Gastrocnemius medialis (tissue), 4 donors: Measurements from ENCODE around the gene UBE2G2. TPM values are rescaled to one million over a fixed set of nuclear protein-coding genes. Genes with fewer than 3 reads are reported as not detected.

Source experiments
- ATAC-seq, 2 donors: fragments of 150-250 bp; one replicate each; pipeline ENCODE4 v1.9.1; 2016
- DNase-seq, 2 donors: peaks; one replicate each; pipeline ENCODE4 v3.0.0-alpha.2; 2019
- H3K27ac ChIP-seq, 4 donors: fragments of 200-600 bp; sonication (generic); 1 replicate in 1 of 4; 2 replicates in 3 of 4; pipeline ENCODE4 v1.5.1; 2016 to 2018; ENCODE audit warnings: mild to moderate bottlenecking in 2 of 4, moderate library complexity in 1 of 4
- H3K27me3 ChIP-seq, 3 donors: fragments of 200-600 bp; sonication (generic) in 2 of 3; 1 replicate in 1 of 3; 2 replicates in 2 of 3; pipeline versions ENCODE4 v1.5.1 to v1.6.0; 2016 to 2019; ENCODE audit warnings: mild to moderate bottlenecking in 1 of 3, moderate library complexity in 1 of 3
- H3K36me3 ChIP-seq, 2 donors: fragments of 200-600 bp; sonication (generic) in 1 of 2; one replicate each; pipeline ENCODE4 v1.5.1; 2017 to 2018
- H3K4me1 ChIP-seq, 2 donors: fragments of 200-600 bp; sonication (generic) in 1 of 2; one replicate each; pipeline ENCODE4 v1.5.1; 2016 to 2017; ENCODE audit warnings: mild to moderate bottlenecking in 2 of 2
- H3K4me3 ChIP-seq, 4 donors: fragments of 200-600 bp; sonication (generic) in 3 of 4; 1 replicate in 1 of 4; 2 replicates in 3 of 4; pipeline ENCODE4 v1.5.1; 2016 to 2019; ENCODE audit warnings: mild to moderate bottlenecking in 2 of 4
- H3K9me3 ChIP-seq, 3 donors: fragments of 200-600 bp; sonication (generic) in 2 of 3; 1 replicate in 1 of 3; 2 replicates in 2 of 3; pipeline ENCODE4 v1.5.1; 2016 to 2019
- POLR2A ChIP-seq, 2 donors: fragments of 450-650 bp; IDR thresholded peaks; one replicate each; pipeline ENCODE4 v1.6.1; 2017; ENCODE audit warnings: antibody characterized with exemption in 2 of 2, mild to moderate bottlenecking in 2 of 2, moderate library complexity in 2 of 2
- in situ Hi-C, 4 donors: fragments of 200-750 bp; cut with MboI; loops; one replicate each; pipeline versions ENCODE4 v1.15.0 to v1.8.0; 2017; ENCODE audit warnings: low sequenced_read_pairs in 4 of 4
- intact Hi-C: fragments of 100-400 bp; cut with DNase I; formaldehyde crosslinking; loops from one replicate; pipeline ENCODE4 v1.15.1; 2023; ENCODE audit warnings: low total_unique reads
- total RNA-seq, 4 donors: library from RNA; depleted of rRNA; stranded (reverse); fragments of >200 nt; gene quantifications; one replicate each; pipeline versions ENCODE4 v1.1.0 to v1.2.3, GENCODE V29; 2016
- TF ChIP-seq, protein P1 (sequence below), 5 experiments: fragments of 450-650 bp in 3 of 5; fragments of 200-600 bp in 2 of 5; sonication (generic) in 2 of 5; IDR thresholded peaks in 4 of 5; conservative IDR thresholded peaks in 1 of 5; 1 replicate in 4 of 5; 2 replicates in 1 of 5; pipeline ENCODE4 v1.5.1; 2016 to 2019; ENCODE audit warnings: antibody characterized with exemption in 5 of 5, mild to moderate bottlenecking in 3 of 5, moderate library complexity in 3 of 5

Gene UBE2G2
- total RNA-seq, 4 donors from 2014 or later: 64.2 to 83.8 (median 73.3) TPM

GRCh38 chr21:44732956-44733355, 68.7 kb downstream of the UBE2G2 start:
- H3K4me1 ChIP-seq: no peaks in the 10 kb centered on the region
- H3K27ac ChIP-seq: no peak overlapping the region
- no peaks in the 10 kb centered on the region for H3K36me3 ChIP-seq
- H3K9me3 ChIP-seq: peaks cover 0 to 2% (median 0%) of the 10 kb centered on the region in 3 donors
- TF ChIP-seq, protein P1, sequence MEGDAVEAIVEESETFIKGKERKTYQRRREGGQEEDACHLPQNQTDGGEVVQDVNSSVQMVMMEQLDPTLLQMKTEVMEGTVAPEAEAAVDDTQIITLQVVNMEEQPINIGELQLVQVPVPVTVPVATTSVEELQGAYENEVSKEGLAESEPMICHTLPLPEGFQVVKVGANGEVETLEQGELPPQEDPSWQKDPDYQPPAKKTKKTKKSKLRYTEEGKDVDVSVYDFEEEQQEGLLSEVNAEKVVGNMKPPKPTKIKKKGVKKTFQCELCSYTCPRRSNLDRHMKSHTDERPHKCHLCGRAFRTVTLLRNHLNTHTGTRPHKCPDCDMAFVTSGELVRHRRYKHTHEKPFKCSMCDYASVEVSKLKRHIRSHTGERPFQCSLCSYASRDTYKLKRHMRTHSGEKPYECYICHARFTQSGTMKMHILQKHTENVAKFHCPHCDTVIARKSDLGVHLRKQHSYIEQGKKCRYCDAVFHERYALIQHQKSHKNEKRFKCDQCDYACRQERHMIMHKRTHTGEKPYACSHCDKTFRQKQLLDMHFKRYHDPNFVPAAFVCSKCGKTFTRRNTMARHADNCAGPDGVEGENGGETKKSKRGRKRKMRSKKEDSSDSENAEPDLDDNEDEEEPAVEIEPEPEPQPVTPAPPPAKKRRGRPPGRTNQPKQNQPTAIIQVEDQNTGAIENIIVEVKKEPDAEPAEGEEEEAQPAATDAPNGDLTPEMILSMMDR (IDR thresholded peaks at IDR 0.05 in 4 of 5, conservative IDR thresholded peaks at IDR 0.05 in 1 of 5): no peak
- no peak for TF ChIP-seq POLR2A (IDR thresholded peaks at IDR 0.05)
- ATAC-seq (no peak), DNase-seq (no peak)
- no peak overlapping the region for H3K4me3 ChIP-seq
- intact Hi-C loops (no loop called here), in situ Hi-C loops (no loop called here)
- H3K27me3 ChIP-seq: peaks cover 3 to 10% (median 4%) of the 10 kb centered on the region in 3 donors

DNA sequence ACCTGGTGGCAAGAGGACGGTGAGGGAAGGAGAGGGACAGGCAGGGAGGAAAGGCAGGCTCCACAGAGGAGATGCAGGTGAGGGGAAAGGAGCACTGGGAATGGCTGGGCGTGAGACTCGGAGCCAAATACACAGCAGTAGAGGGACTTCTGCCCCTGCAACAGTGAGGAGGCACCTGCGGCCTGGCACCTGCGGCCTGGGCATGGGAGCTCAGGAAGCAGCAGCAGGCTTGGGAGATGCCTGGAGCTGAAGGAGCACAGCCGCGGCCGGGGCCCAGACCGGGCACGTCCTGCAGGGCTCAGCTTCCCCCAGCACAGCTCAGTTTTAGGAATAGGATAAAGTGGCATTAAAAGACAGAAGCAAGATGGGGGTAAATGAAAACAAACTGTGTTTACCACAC, 69.4 kb downstream of the UBE2G2 start:
- in situ Hi-C loops: no loop called here
- TF ChIP-seq, protein P1 (IDR thresholded peaks at IDR 0.05 in 4 of 5, conservative IDR thresholded peaks at IDR 0.05 in 1 of 5): no peak
- no peak for TF ChIP-seq POLR2A (IDR thresholded peaks at IDR 0.05)

GRCh38 chr21:44730951-44731579, 70.6 kb downstream of the UBE2G2 start:
- Histone ChIP-seq H3K4me1 (no peaks in the 10 kb centered on the region), H3K9me3 (no peaks in the 10 kb centered on the region), H3K27ac (no peak overlapping the region), H3K36me3 (no peaks in the 10 kb centered on the region), H3K27me3 (peaks cover 13 to 19% (median 16%) of the 10 kb centered on the region in 3 donors), H3K4me3 (no peak overlapping the region)
- in situ Hi-C loops: no loop called here
- no peak for ATAC-seq
- DNase-seq: no peak
- intact Hi-C loops: no loop called here
- TF ChIP-seq, protein P1 (IDR thresholded peaks at IDR 0.05 in 4 of 5, conservative IDR thresholded peaks at IDR 0.05 in 1 of 5): no peak
- no peak for TF ChIP-seq POLR2A (IDR thresholded peaks at IDR 0.05)

More for the DNA sequence above, 69.4 kb downstream of the UBE2G2 start:
- Histone ChIP-seq H3K4me1 (no peaks in the 10 kb centered on the region), H3K27ac (no peak overlapping the region), H3K9me3 (no peaks in the 10 kb centered on the region), H3K36me3 (no peaks in the 10 kb centered on the region), H3K4me3 (no peak overlapping the region), H3K27me3 (peaks cover 7 to 13% (median 7%) of the 10 kb centered on the region in 3 donors)
- DNase-seq (no peak), ATAC-seq (no peak)
- intact Hi-C loops: no loop called here

DNA sequence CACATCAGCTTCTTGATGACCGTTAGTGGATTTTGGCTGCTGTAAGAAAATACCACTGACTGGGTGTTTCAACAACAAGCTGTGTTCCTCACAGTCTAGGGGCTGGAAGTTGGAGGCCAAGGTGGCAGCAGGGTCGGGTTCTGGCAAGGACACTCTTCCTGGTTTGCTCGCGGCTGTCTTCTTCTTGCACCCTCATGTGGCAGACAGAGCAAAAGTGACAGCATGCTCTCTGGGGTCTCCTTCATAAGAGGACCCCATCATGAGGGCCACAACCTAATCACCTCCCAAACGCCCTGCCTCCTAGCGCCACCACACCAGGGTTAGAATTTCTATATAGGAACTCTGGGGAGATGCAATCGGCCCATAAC, 71.6 kb downstream of the UBE2G2 start:
- H3K4me1 ChIP-seq: no peaks in the 10 kb centered on the region
- H3K36me3 ChIP-seq: no peaks in the 10 kb centered on the region
- DNase-seq (no peak), ATAC-seq (no peak)
- in situ Hi-C loops: no loop called here
- no peak for TF ChIP-seq POLR2A (IDR thresholded peaks at IDR 0.05)
- TF ChIP-seq, protein P1 (IDR thresholded peaks at IDR 0.05 in 4 of 5, conservative IDR thresholded peaks at IDR 0.05 in 1 of 5): no peak
- peaks cover 15 to 28% (median 24%) of the 10 kb centered on the region in 3 donors for H3K27me3 ChIP-seq
- H3K4me3 ChIP-seq: no peak overlapping the region
- H3K9me3 ChIP-seq: no peaks in the 10 kb centered on the region
- intact Hi-C loops: no loop called here
- no peak overlapping the region for H3K27ac ChIP-seq
